Breast epithelium (tissue), 3 donors: Measurements from ENCODE around the gene CIT.

ENCODE experiments used
- CTCF ChIP-seq, 3 donors: fragments of 450-650 bp; IDR thresholded peaks; one replicate each; pipeline ENCODE4 v1.5.1; 2016 to 2017; ENCODE audit warnings: antibody characterized with exemption in 3 of 3, mild to moderate bottlenecking in 3 of 3, moderate library complexity in 3 of 3
- POLR2A ChIP-seq: fragments of 450-650 bp; IDR thresholded peaks from one replicate; pipeline ENCODE4 v1.6.1; 2016; ENCODE audit warnings: antibody characterized with exemption, mild to moderate bottlenecking, moderate library complexity
- POLR2AphosphoS5 ChIP-seq, 3 donors: sonication (generic); formaldehyde crosslinking; IDR thresholded peaks; one replicate each; pipeline ENCODE4 v1.6.1; 2017; ENCODE audit warnings: antibody characterized with exemption in 3 of 3

- TF ChIP-seq POLR2AphosphoS5 (IDR thresholded peaks at IDR 0.05): no peak
- TF ChIP-seq CTCF (IDR thresholded peaks at IDR 0.05): no peak
- TF ChIP-seq POLR2A: no peak
Measured at GRCh38 chr12:119827760-119828159, 49.4 kb downstream of the CIT start.
